GM12878 (cell line): ENCODE data around the gene NTPCR. TPM values are rescaled to one million over a fixed set of nuclear protein-coding genes. Genes with fewer than 3 reads are reported as not detected.

Source experiments
- ATF3 ChIP-seq: IDR thresholded peaks from 2 replicates; pipeline ENCODE4 v1.6.1; 2011; ENCODE audit warnings: low read depth, mild to moderate bottlenecking, low read length, moderate library complexity, borderline replicate concordance; ENCODE audit errors: extremely low read depth
- BCLAF1 ChIP-seq: fragments of 450-650 bp; IDR thresholded peaks from 2 replicates; pipeline ENCODE4 v1.6.1; 2017; ENCODE audit warnings: antibody characterized with exemption, mild to moderate bottlenecking, moderate library complexity
- CUX1 ChIP-seq: IDR thresholded peaks from 2 replicates; pipeline ENCODE4 v1.6.1; 2012; ENCODE audit warnings: improper control_type of control experiment, low read depth, low read length; ENCODE audit not compliant: insufficient replicate concordance
- EGR1 ChIP-seq, 2 experiments: IDR thresholded peaks; 1 replicate in 1 of 2; 2 replicates in 1 of 2; pipeline ENCODE4 v1.6.1; 2011 to 2012; ENCODE audit warnings: low read depth in 2 of 2, low read length in 2 of 2, borderline replicate concordance in 1 of 2, mild to moderate bottlenecking in 1 of 2, moderate library complexity in 1 of 2
- NFYA ChIP-seq: IDR thresholded peaks from 2 replicates; pipeline ENCODE4 v1.6.1; 2011; ENCODE audit warnings: low read depth, mild to moderate bottlenecking, low read length, improper control_type of control experiment, borderline replicate concordance
- NR2C2 ChIP-seq: IDR thresholded peaks from 2 replicates; pipeline ENCODE4 v1.6.1; 2011; ENCODE audit warnings: borderline replicate concordance, low read depth; ENCODE audit not compliant: control insufficient read depth, insufficient read length
- POLR2A ChIP-seq: IDR thresholded peaks from 2 replicates; pipeline ENCODE4 v1.6.1; 2011; ENCODE audit warnings: low read depth, mild to moderate bottlenecking, low read length
- RAD51 ChIP-seq: fragments of 450-650 bp; IDR thresholded peaks from 2 replicates; pipeline ENCODE4 v1.6.1; 2016; ENCODE audit warnings: moderate library complexity, mild to moderate bottlenecking, inconsistent platforms
- RBBP5 ChIP-seq: fragments of 200-600 bp; sonication (generic); conservative IDR thresholded peaks from 2 replicates; pipeline ENCODE4 v1.6.1; 2016
- SP1 ChIP-seq: IDR thresholded peaks from one replicate; pipeline ENCODE4 v1.6.1; 2011; ENCODE audit warnings: low read depth, low read length
- ZBED1 ChIP-seq: IDR thresholded peaks from 2 replicates; pipeline ENCODE4 v1.6.1; 2016; ENCODE audit warnings: borderline replicate concordance
- ZBTB40 ChIP-seq: fragments of 450-650 bp; IDR thresholded peaks from 2 replicates; pipeline ENCODE4 v1.6.1; 2016; ENCODE audit warnings: mild to moderate bottlenecking, moderate library complexity, borderline replicate concordance
- polyA plus RNA-seq, 11 experiments: library from polyadenylated mRNA; depleted of rRNA in 4 of 11; unstranded in 6 of 11; stranded (reverse) in 5 of 11; fragments of >200 nt; fragmentation: Nextera tagmentation in 4 of 11; fragmentation: Illumina TruSeq in 1 of 11; extraction: Ambion mirVana in 4 of 11; extraction: Trizol in 1 of 11; gene quantifications; 1 replicate in 1 of 11; 2 replicates in 10 of 11; pipeline versions ENCODE4 v1.2.1 to v1.2.3, GENCODE V29; 2011 to 2016; ENCODE audit warnings: inconsistent platforms in 2 of 11, missing spikeins in 2 of 11, low read depth in 1 of 11
- total RNA-seq, 4 experiments: library from RNA; depleted of rRNA in 3 of 4; stranded (reverse); fragments of >200 nt in 3 of 4; fragmentation: Illumina TruSeq in 1 of 4; extraction: Trizol in 1 of 4; gene quantifications; 2 replicates each; pipeline versions ENCODE4 v1.2.1 to v1.2.3, GENCODE V29; 2013 to 2021

The NTPCR gene
- total and polyA plus RNA-seq, 10 of the 15 experiments (the other 5 are each of a cell fraction or from before 2014, with no cell fraction given), result 25.4 to 109 (median 56.6) TPM

- TF ChIP-seq CUX1, result no peak
- TF ChIP-seq RBBP5, result no peak
- no peak for TF ChIP-seq NFYA
- TF ChIP-seq NR2C2, result no peak
- TF ChIP-seq ATF3, result no peak
- no peak for TF ChIP-seq BCLAF1
- TF ChIP-seq RAD51, result no peak
- no peak for TF ChIP-seq POLR2A
- TF ChIP-seq EGR1 (IDR thresholded peaks at IDR 0.05; ENCODE audit: borderline replicate concordance in 1 of 2, low read depth in 2 of 2, low read length in 2 of 2), result no peak
- no peak for TF ChIP-seq ZBTB40
- TF ChIP-seq SP1, result no peak
- no peak for TF ChIP-seq ZBED1
Observed at GRCh38 chr1:232923739-232924386, 26.5 kb upstream of the NTPCR start (continued).
